ENCODE results near the gene NFKBIA.

Gene NFKBIA

DNA sequence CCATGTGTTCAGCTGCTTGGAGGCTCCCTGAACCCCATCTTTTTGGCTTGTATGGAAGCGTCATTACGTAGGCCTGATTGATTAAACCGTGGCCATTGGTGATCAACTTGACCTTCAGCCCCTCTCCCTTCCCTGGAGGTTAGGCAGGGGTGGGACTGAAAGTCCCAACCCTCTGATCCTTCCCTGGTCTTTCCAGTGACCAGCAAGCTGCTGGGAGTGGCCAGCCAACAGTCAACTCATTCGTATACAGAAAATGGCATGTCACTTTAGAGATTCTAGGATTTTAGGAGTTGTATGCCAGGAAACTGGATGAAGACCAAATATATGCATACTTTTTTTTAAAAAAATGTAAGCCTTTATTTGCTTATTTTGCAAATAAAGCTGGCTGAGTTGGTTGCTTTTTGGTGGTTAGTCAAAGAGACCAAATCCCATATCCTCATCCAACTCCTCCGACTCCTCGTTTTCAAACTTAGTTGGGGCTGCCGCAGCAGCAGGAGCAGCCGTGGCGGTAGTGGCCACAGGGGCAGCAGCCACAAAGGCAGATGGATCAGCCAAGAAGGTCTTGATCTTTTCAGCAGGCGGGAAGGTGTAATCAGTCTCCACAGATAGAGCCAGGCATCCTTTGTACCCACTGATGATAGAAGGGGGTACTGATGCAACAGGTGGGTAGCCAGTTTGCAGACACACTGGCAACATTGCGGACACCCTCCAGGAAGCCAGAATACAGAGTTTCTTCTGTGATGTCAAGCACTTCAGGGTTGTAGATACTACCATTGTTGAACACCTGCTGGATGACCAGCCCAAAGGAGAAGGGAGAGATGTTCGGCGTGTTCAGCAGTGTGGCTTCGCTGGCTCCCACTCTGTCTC is 16.6 kb downstream of the NFKBIA start:
- H2AFZ ChIP-seq (ENCODE audit: low read length), result no peak overlapping the region
- no peak overlapping the region for H2BK5ac ChIP-seq (ENCODE audit: low read length)
- no peak overlapping the region for H2BK15ac ChIP-seq (ENCODE audit: low read length)
- H3K14ac ChIP-seq (ENCODE audit: low read length), result no peak overlapping the region
- H4K8ac ChIP-seq (ENCODE audit: low read depth, low read length), result no peak overlapping the region
- H2BK120ac ChIP-seq (ENCODE audit: low read depth, low read length), result no peak overlapping the region
- peaks cover 8 to 17% of the 10 kb centered on the region in 2 donors for H3K4me1 ChIP-seq (ENCODE audit: control insufficient read depth in 2 of 2, insufficient read depth in 1 of 2, low read depth in 1 of 2, low read length in 2 of 2)
- no peak overlapping the region for H3K9ac ChIP-seq (ENCODE audit: low read depth, low read length, poor library complexity)
- H3K18ac ChIP-seq (ENCODE audit: low read length), result no peak overlapping the region
- no peaks in the 10 kb centered on the region for H3K27me3 ChIP-seq (ENCODE audit: control insufficient read depth in 3 of 3, insufficient read depth in 3 of 3, low read depth in 1 of 3, low read length in 3 of 3)
- WGBS, 2 donors (ENCODE audit: extremely low coverage in 2 of 2, insufficient read length in 2 of 2, insufficient replicate concordance in 1 of 2), result no CpG with 5 or more reads among the region's 14 CpGs
- H3K4me3 ChIP-seq (ENCODE audit: low read length in 2 of 2), result no peak overlapping the region
- no peak overlapping the region for H2BK12ac ChIP-seq (ENCODE audit: low read length)
- peaks cover 0 to 2% of the 10 kb centered on the region in 2 donors for H3K9me3 ChIP-seq (replicated peaks in 1 of 2; ENCODE audit: control insufficient read depth in 2 of 2, insufficient read depth in 1 of 2, low read depth in 1 of 2, low read length in 2 of 2)
- H4K91ac ChIP-seq (ENCODE audit: low read depth, low read length, poor library complexity), result no peak overlapping the region
- H3K4ac ChIP-seq (ENCODE audit: low read length), result no peak overlapping the region
- no peak overlapping the region for H3K4me2 ChIP-seq (ENCODE audit: insufficient read depth, low read length, poor library complexity, severe bottlenecking)
- no peak overlapping the region for H2AK5ac ChIP-seq (ENCODE audit: low read depth, low read length)
- no peak overlapping the region for H3K27ac ChIP-seq (replicated peaks; ENCODE audit: low read length)
- no peaks in the 10 kb centered on the region for H3K36me3 ChIP-seq (replicated peaks in 1 of 2; ENCODE audit: control insufficient read depth in 2 of 2, insufficient read depth in 2 of 2, low read length in 2 of 2)
- H3K23ac ChIP-seq (ENCODE audit: low read depth, low read length, poor library complexity), result no peak overlapping the region
- DNase-seq (ENCODE audit: low spot score), result no peak
- no peaks in the 10 kb centered on the region for H3K79me1 ChIP-seq (ENCODE audit: low read depth, low read length)

- H4K8ac ChIP-seq (ENCODE audit: low read depth, low read length), result no peak overlapping the region
- no peak overlapping the region for H3K9ac ChIP-seq (ENCODE audit: low read depth, low read length, poor library complexity)
- H3K14ac ChIP-seq (ENCODE audit: low read length), result no peak overlapping the region
- no peak overlapping the region for H2BK5ac ChIP-seq (ENCODE audit: low read length)
- H3K4ac ChIP-seq (ENCODE audit: low read length), result no peak overlapping the region
- no peaks in the 10 kb centered on the region for H3K79me1 ChIP-seq (ENCODE audit: low read depth, low read length)
- WGBS, 2 donors (ENCODE audit: extremely low coverage in 2 of 2, insufficient read length in 2 of 2, insufficient replicate concordance in 1 of 2), result no CpG with 5 or more reads among the region's 7 CpGs
- H2BK120ac ChIP-seq (ENCODE audit: low read depth, low read length), result no peak overlapping the region
- H3K18ac ChIP-seq (ENCODE audit: low read length), result no peak overlapping the region
- H3K23ac ChIP-seq (ENCODE audit: low read depth, low read length, poor library complexity), result no peak overlapping the region
- no peak overlapping the region for H2BK12ac ChIP-seq (ENCODE audit: low read length)
- no peak for DNase-seq (ENCODE audit: low spot score)
- H2BK15ac ChIP-seq (ENCODE audit: low read length), result no peak overlapping the region
- no peak overlapping the region for H2AFZ ChIP-seq (ENCODE audit: low read length)
- no peaks in the 10 kb centered on the region for H3K27me3 ChIP-seq (ENCODE audit: control insufficient read depth in 3 of 3, insufficient read depth in 3 of 3, low read depth in 1 of 3, low read length in 3 of 3)
- no peak overlapping the region for H4K91ac ChIP-seq (ENCODE audit: low read depth, low read length, poor library complexity)
- H3K36me3 ChIP-seq (replicated peaks in 1 of 2; ENCODE audit: control insufficient read depth in 2 of 2, insufficient read depth in 2 of 2, low read length in 2 of 2), result no peaks in the 10 kb centered on the region
- H3K4me1 ChIP-seq (ENCODE audit: control insufficient read depth in 2 of 2, insufficient read depth in 1 of 2, low read depth in 1 of 2, low read length in 2 of 2), result peaks cover 8 to 17% of the 10 kb centered on the region in 2 donors
- H3K4me3 ChIP-seq (ENCODE audit: low read length in 2 of 2), result no peak overlapping the region
- no peak overlapping the region for H3K4me2 ChIP-seq (ENCODE audit: insufficient read depth, low read length, poor library complexity, severe bottlenecking)
- H2AK5ac ChIP-seq (ENCODE audit: low read depth, low read length), result no peak overlapping the region
- peaks cover 0 to 2% of the 10 kb centered on the region in 2 donors for H3K9me3 ChIP-seq (replicated peaks in 1 of 2; ENCODE audit: control insufficient read depth in 2 of 2, insufficient read depth in 1 of 2, low read depth in 1 of 2, low read length in 2 of 2)
- H3K27ac ChIP-seq (replicated peaks; ENCODE audit: low read length), result no peak overlapping the region
Measured at GRCh38 chr14:35387219-35387618, 17.3 kb downstream of the NFKBIA start.

DNA sequence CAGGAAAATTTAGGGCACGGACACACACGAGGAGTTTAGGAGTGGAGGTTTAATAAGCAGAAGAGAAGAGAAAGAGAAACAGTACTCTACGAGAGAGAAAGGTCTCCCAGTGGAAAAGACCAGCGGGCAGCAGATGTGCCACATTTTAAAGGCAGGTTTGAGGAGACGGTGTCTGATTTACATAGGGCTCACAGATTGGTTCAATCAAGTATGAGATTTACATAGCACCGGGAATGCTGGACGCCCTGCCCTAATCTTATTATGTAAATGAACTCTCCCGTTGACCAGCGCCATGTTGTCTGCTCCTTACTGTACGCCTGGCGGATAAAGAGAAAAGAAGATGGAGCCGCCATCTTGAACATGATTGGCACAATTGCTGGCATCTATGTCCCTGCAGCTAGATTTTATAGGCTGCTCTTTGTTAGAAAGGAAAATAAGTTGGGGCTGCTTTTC is 17.9 kb downstream of the NFKBIA start:
- no peak overlapping the region for H2BK5ac ChIP-seq (ENCODE audit: low read length)
- no peak overlapping the region for H2BK12ac ChIP-seq (ENCODE audit: low read length)
- DNase-seq (ENCODE audit: low spot score), result no peak
- no peak overlapping the region for H2BK120ac ChIP-seq (ENCODE audit: low read depth, low read length)
- H3K27me3 ChIP-seq (ENCODE audit: control insufficient read depth in 3 of 3, insufficient read depth in 3 of 3, low read depth in 1 of 3, low read length in 3 of 3), result no peaks in the 10 kb centered on the region
- WGBS, 2 donors (ENCODE audit: extremely low coverage in 2 of 2, insufficient read length in 2 of 2, insufficient replicate concordance in 1 of 2), result no CpG with 5 or more reads among the region's 12 CpGs
- H4K8ac ChIP-seq (ENCODE audit: low read depth, low read length), result no peak overlapping the region
- H3K4me2 ChIP-seq (ENCODE audit: insufficient read depth, low read length, poor library complexity, severe bottlenecking), result no peak overlapping the region
- H4K91ac ChIP-seq (ENCODE audit: low read depth, low read length, poor library complexity), result no peak overlapping the region
- H2BK15ac ChIP-seq (ENCODE audit: low read length), result no peak overlapping the region
- H3K9ac ChIP-seq (ENCODE audit: low read depth, low read length, poor library complexity), result no peak overlapping the region
- H2AK5ac ChIP-seq (ENCODE audit: low read depth, low read length), result no peak overlapping the region
- peaks cover 0 to 2% of the 10 kb centered on the region in 2 donors for H3K9me3 ChIP-seq (replicated peaks in 1 of 2; ENCODE audit: control insufficient read depth in 2 of 2, insufficient read depth in 1 of 2, low read depth in 1 of 2, low read length in 2 of 2)
- no peak overlapping the region for H3K14ac ChIP-seq (ENCODE audit: low read length)
- no peak overlapping the region for H3K4ac ChIP-seq (ENCODE audit: low read length)
- H3K79me1 ChIP-seq (ENCODE audit: low read depth, low read length), result no peaks in the 10 kb centered on the region
- H3K18ac ChIP-seq (ENCODE audit: low read length), result no peak overlapping the region
- no peak overlapping the region for H3K4me3 ChIP-seq (ENCODE audit: low read length in 2 of 2)
- H3K27ac ChIP-seq (replicated peaks; ENCODE audit: low read length), result no peak overlapping the region
- H3K36me3 ChIP-seq (replicated peaks in 1 of 2; ENCODE audit: control insufficient read depth in 2 of 2, insufficient read depth in 2 of 2, low read length in 2 of 2), result no peaks in the 10 kb centered on the region
- H3K4me1 ChIP-seq (ENCODE audit: control insufficient read depth in 2 of 2, insufficient read depth in 1 of 2, low read depth in 1 of 2, low read length in 2 of 2), result peaks cover 8 to 17% of the 10 kb centered on the region in 2 donors
- no peak overlapping the region for H3K23ac ChIP-seq (ENCODE audit: low read depth, low read length, poor library complexity)
- no peak overlapping the region for H2AFZ ChIP-seq (ENCODE audit: low read length)

DNA sequence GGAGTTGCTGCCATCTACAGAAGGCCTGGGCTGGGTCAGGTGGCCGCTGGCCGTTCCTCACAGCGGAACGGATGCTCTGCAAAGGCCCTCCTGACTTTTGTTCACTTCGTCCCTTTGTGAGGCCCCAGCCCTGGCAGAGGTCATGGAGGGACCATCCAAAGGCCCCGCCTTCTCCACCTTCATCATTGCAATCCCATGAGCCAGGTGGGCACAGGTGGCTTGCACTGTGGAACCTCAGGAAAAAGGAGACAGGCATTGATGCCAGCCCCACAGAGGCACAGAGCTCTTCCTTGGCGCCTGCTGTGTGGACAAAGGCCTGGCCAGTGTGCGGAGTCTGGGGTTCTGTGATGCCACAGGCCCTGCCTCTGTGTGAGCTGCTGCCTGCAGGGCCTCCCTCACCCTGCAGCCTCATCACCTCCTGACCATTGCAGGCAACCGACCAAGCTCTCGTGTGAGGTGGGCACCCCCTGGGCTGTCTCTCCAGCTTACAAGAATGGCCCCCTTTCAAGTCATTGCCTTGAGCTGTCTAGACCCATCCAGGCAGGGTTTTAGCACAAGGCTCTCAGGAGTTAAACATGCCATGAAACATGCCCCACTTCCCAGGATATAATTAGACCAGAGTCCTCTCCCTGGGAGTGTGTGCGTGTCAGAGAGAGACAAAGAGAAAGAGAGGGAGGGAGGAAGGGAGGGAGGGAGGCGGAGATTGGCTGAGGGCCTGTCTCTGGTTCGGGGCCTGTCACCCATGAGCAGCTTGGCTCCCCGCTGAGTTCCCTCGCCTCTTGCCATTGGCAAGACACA is 19.3 kb downstream of the NFKBIA start:
- Histone ChIP-seq H3K14ac (ENCODE audit: low read length) (no peak overlapping the region), H3K4me2 (ENCODE audit: insufficient read depth, low read length, poor library complexity, severe bottlenecking) (no peak overlapping the region), H3K79me1 (ENCODE audit: low read depth, low read length) (no peaks in the 10 kb centered on the region), H3K9me3 (replicated peaks in 1 of 2; ENCODE audit: control insufficient read depth in 2 of 2, insufficient read depth in 1 of 2, low read depth in 1 of 2, low read length in 2 of 2) (no peaks in the 10 kb centered on the region), H2AFZ (ENCODE audit: low read length) (peak overlapping the region; percentile 87), H3K4ac (ENCODE audit: low read length) (no peak overlapping the region), H2AK5ac (ENCODE audit: low read depth, low read length) (peak overlapping the region; percentile 39), H3K18ac (ENCODE audit: low read length) (peak overlapping the region; percentile 91), H2BK12ac (ENCODE audit: low read length) (peak overlapping the region; percentile 33), H4K8ac (ENCODE audit: low read depth, low read length) (peak overlapping the region; percentile 70), H2BK120ac (ENCODE audit: low read depth, low read length) (no peak overlapping the region), H3K36me3 (replicated peaks in 1 of 2; ENCODE audit: control insufficient read depth in 2 of 2, insufficient read depth in 2 of 2, low read length in 2 of 2) (no peaks in the 10 kb centered on the region), H2BK15ac (ENCODE audit: low read length) (no peak overlapping the region), H4K91ac (ENCODE audit: low read depth, low read length, poor library complexity) (no peak overlapping the region), H2BK5ac (ENCODE audit: low read length) (peak overlapping the region; percentile 27), H3K27me3 (ENCODE audit: control insufficient read depth in 3 of 3, insufficient read depth in 3 of 3, low read depth in 1 of 3, low read length in 3 of 3) (no peaks in the 10 kb centered on the region), H3K9ac (ENCODE audit: low read depth, low read length, poor library complexity) (no peak overlapping the region), H3K4me3 (ENCODE audit: low read length in 2 of 2) (no peak overlapping the region), H3K27ac (replicated peaks; ENCODE audit: low read length) (no peak overlapping the region), H3K23ac (ENCODE audit: low read depth, low read length, poor library complexity) (no peak overlapping the region), H3K4me1 (ENCODE audit: control insufficient read depth in 2 of 2, insufficient read depth in 1 of 2, low read depth in 1 of 2, low read length in 2 of 2) (peaks cover 8 to 17% of the 10 kb centered on the region in 2 donors)
- no peak for DNase-seq (ENCODE audit: low spot score)
- WGBS, 2 donors (ENCODE audit: extremely low coverage in 2 of 2, insufficient read length in 2 of 2, insufficient replicate concordance in 1 of 2), result no CpG with 5 or more reads among the region's 15 CpGs
